HCT116 (cell line): ENCODE results near the gene SLC25A43. TPM values are rescaled to one million over a fixed set of nuclear protein-coding genes. Genes with fewer than 3 reads are reported as not detected.

Source experiments
- ATAC-seq: fragments of 200-7000 bp; cut with Tn5 transposase; 2 replicates; pipeline ENCODE4 v1.9.1; 2020; ENCODE audit warnings: mild to moderate bottlenecking, moderate library complexity
- BruUV-seq: library from RNA; stranded (reverse); fragments of 400-500 nt; replicated peaks from 2 replicates; lab custom pipeline; 2021; lab: Mats Ljungman, UMichigan
- CTCF ChIA-PET: fragments of 300-600 bp; sonication (Branson Sonifier 250); formaldehyde crosslinking; loops from one replicate; lab custom pipeline; 2021; ENCODE audit warnings: antibody characterized with exemption; lab: Charles Lee
- POLR2A ChIA-PET: fragments of 300-600, 350-600 bp; sonication (Branson Sonifier 250); formaldehyde crosslinking; loops from one replicate; lab custom pipeline; 2021; ENCODE audit warnings: antibody characterized with exemption; lab: Charles Lee
- RAD21 ChIA-PET, 2 experiments: fragments of 300-600 bp; sonication (Branson Sonifier 250); formaldehyde crosslinking; loops; one replicate each; lab custom pipeline; 2023; ENCODE audit warnings: low total read pairs in 2 of 2; ENCODE audit not compliant: uncharacterized antibody in 2 of 2, unreplicated experiment in 2 of 2, low non-redundant PET in 1 of 2; lab: Charles Lee
- DNase-seq: peaks from one replicate; pipeline ENCODE4 v3.0.0-alpha.2; 2010; ENCODE audit warnings: low read depth, low spot score
- H2AFZ ChIP-seq: fragments of 200-600 bp; shearing (Covaris generic), sonication (generic); 2 replicates; pipeline ENCODE4 v1.6.1; 2017; ENCODE audit warnings: low read depth, mixed run types, mixed read lengths, antibody characterized with exemption, low read length; ENCODE audit not compliant: poor library complexity, severe bottlenecking
- H3K27ac ChIP-seq: 2 replicates; pipeline ENCODE4 v1.5.1; 2012; ENCODE audit warnings: low read depth, low read length
- H3K27me3 ChIP-seq: fragments of 200-600 bp; sonication (generic); 2 replicates; pipeline ENCODE4 v1.6.1; 2016; ENCODE audit warnings: mixed run types, low read length, mixed read lengths; ENCODE audit not compliant: insufficient read depth
- H3K36me3 ChIP-seq, 2 experiments: fragments of 200-500 bp in 1 of 2; fragments of 200-600 bp in 1 of 2; sonication (Bioruptor generic) in 1 of 2; sonication (generic) in 1 of 2; 2 replicates each; pipeline versions ENCODE4 v1.5.1 to v1.6.1; 2014 to 2016; ENCODE audit warnings: low read length in 2 of 2, inconsistent platforms in 1 of 2, mixed read lengths in 1 of 2, mixed run types in 1 of 2; ENCODE audit not compliant: insufficient read depth in 2 of 2, control insufficient read depth in 1 of 2
- H3K4me1 ChIP-seq, 2 experiments: fragments of 200-600 bp in 1 of 2; sonication (generic) in 1 of 2; 2 replicates each; pipeline versions ENCODE4 v1.5.1 to v1.6.1; 2012 to 2017; ENCODE audit warnings: low read length in 2 of 2, inconsistent platforms in 1 of 2, mild to moderate bottlenecking in 1 of 2, mixed read lengths in 1 of 2, mixed run types in 1 of 2, moderate library complexity in 1 of 2; ENCODE audit not compliant: insufficient read depth in 2 of 2, control insufficient read depth in 1 of 2
- H3K4me2 ChIP-seq: fragments of 200-600 bp; sonication (generic); 2 replicates; pipeline ENCODE4 v1.6.1; 2017; ENCODE audit warnings: mixed run types, low read length, mixed read lengths
- H3K4me3 ChIP-seq, 2 experiments: fragments of 200-600 bp in 1 of 2; sonication (generic) in 1 of 2; replicated peaks in 1 of 2; 2 replicates each; pipeline ENCODE4 v1.5.1; 2011 to 2016; ENCODE audit warnings: low read length in 2 of 2, control low read depth in 1 of 2, low read depth in 1 of 2, mild to moderate bottlenecking in 1 of 2, mixed read lengths in 1 of 2, mixed run types in 1 of 2
- H3K79me2 ChIP-seq: fragments of 200-600 bp; sonication (generic); 2 replicates; pipeline ENCODE4 v1.6.1; 2017; ENCODE audit warnings: mild to moderate bottlenecking, mixed run types, low read length, moderate library complexity, mixed read lengths; ENCODE audit not compliant: insufficient read depth
- H3K9ac ChIP-seq: fragments of 200-600 bp; sonication (generic); 2 replicates; pipeline ENCODE4 v1.6.1; 2016; ENCODE audit warnings: low read length, mixed read lengths
- H3K9me2 ChIP-seq: fragments of 200-600 bp; sonication (generic), shearing (Covaris generic); 2 replicates; pipeline ENCODE4 v1.6.1; 2017; ENCODE audit warnings: mixed run types, mild to moderate bottlenecking, moderate library complexity; ENCODE audit not compliant: insufficient read depth
- H3K9me3 ChIP-seq, 2 experiments: fragments of 200-500 bp in 1 of 2; fragments of 200-600 bp in 1 of 2; sonication (Bioruptor generic) in 1 of 2; sonication (generic) in 1 of 2; 2 replicates each; pipeline ENCODE4 v1.6.1; 2014 to 2017; ENCODE audit warnings: low read length in 2 of 2, mixed read lengths in 2 of 2, inconsistent platforms in 1 of 2, low read depth in 1 of 2, mild to moderate bottlenecking in 1 of 2, mixed run types in 1 of 2, moderate library complexity in 1 of 2; ENCODE audit not compliant: control insufficient read depth in 1 of 2, insufficient read depth in 1 of 2
- H4K20me1 ChIP-seq: fragments of 200-600 bp; sonication (generic), shearing (Covaris generic); 2 replicates; pipeline ENCODE4 v1.6.1; 2017; ENCODE audit warnings: mixed run types, mild to moderate bottlenecking, moderate library complexity; ENCODE audit not compliant: insufficient read depth
- CBX3 ChIP-seq: IDR thresholded peaks from 2 replicates; pipeline ENCODE4 v1.6.1; 2012; ENCODE audit warnings: low read depth
- CTCF ChIP-seq, 3 experiments: fragments of 200-600 bp in 1 of 3; sonication (generic) in 1 of 3; IDR thresholded peaks in 2 of 3; conservative IDR thresholded peaks in 1 of 3; 2 replicates each; pipeline ENCODE4 v1.5.1; 2012 to 2017; ENCODE audit warnings: low read depth in 2 of 3, low read length in 2 of 3, antibody characterized with exemption in 1 of 3, borderline replicate concordance in 1 of 3, control low read depth in 1 of 3, mild to moderate bottlenecking in 1 of 3, mixed read lengths in 1 of 3, mixed run types in 1 of 3, moderate library complexity in 1 of 3; ENCODE audit not compliant: insufficient read depth in 1 of 3
- EGR1 ChIP-seq: IDR thresholded peaks from 2 replicates; pipeline ENCODE4 v1.6.1; 2012; ENCODE audit warnings: low read depth
- ELF1 ChIP-seq: IDR thresholded peaks from 2 replicates; pipeline ENCODE4 v1.6.1; 2012; ENCODE audit warnings: low read depth, borderline replicate concordance
- EZH2phosphoT487 ChIP-seq: fragments of 200-600 bp; IDR thresholded peaks from 2 replicates; pipeline ENCODE4 v1.6.1; 2018; ENCODE audit warnings: antibody characterized with exemption, borderline replicate concordance
- FOSL1 ChIP-seq: IDR thresholded peaks from 2 replicates; pipeline ENCODE4 v1.6.1; 2012; ENCODE audit warnings: low read depth
- POLR2AphosphoS5 ChIP-seq: IDR thresholded peaks from 2 replicates; pipeline ENCODE4 v1.6.1; 2011; ENCODE audit warnings: mild to moderate bottlenecking, low read depth, low read length, moderate library complexity
- RAD21 ChIP-seq: IDR thresholded peaks from 2 replicates; pipeline ENCODE4 v1.6.1; 2012; ENCODE audit warnings: low read depth, mild to moderate bottlenecking
- SRF ChIP-seq: IDR thresholded peaks from 2 replicates; pipeline ENCODE4 v1.6.1; 2012; ENCODE audit warnings: low read depth
- ZFX ChIP-seq: fragments of 450-650 bp; IDR thresholded peaks from 2 replicates; pipeline ENCODE4 v1.6.1; 2017
- ZNF274 ChIP-seq: fragments of 200-500 bp; sonication (Bioruptor generic); IDR thresholded peaks from 2 replicates; pipeline ENCODE4 v1.6.1; 2014; ENCODE audit warnings: mild to moderate bottlenecking, low read depth, low read length, inconsistent platforms
- intact Hi-C: fragments of 100-400 bp; cut with micrococcal nuclease; formaldehyde crosslinking; loops from 2 replicates; pipeline ENCODE4 v1.10.0; 2022
- total RNA-seq: library from RNA; stranded (reverse); gene quantifications from one replicate; pipeline ENCODE4 v1.2.1, GENCODE V29; 2021; ENCODE audit not compliant: unreplicated experiment

The SLC25A43 gene
- total RNA-seq, 1 experiment from 2014 or later: 14.1 TPM

DNA sequence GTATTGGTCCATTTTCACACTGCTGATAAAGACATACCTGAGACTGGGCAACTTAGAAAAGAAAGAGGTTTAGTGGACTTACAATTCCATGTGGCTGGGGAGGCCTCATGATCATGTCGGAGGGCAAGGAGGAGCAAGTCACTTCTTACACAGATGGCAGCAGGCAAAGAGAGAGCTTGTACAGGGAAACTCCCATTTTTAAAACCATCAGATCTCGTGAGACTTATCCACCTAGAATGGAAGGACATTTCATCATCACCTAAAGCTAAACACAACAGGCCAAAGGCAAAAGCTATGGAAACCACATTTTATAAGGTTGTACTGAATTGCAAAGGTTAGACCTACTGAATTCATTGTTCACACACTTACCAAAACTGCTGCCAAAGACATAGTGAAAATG, 6.0 kb upstream of the SLC25A43 start:
- Histone ChIP-seq H2AFZ (no peak overlapping the region), H3K4me1 (0 out of 4 replicates have a peak, but pooled peaks cover 0 to under 1% of the 10 kb centered on the region in 2 experiments), H3K9me2 (no peaks in the 10 kb centered on the region), H3K36me3 (no peaks in the 10 kb centered on the region), H4K20me1 (no peaks in the 10 kb centered on the region), H3K4me2 (no peak overlapping the region), H3K9ac (no peak overlapping the region), H3K79me2 (no peaks in the 10 kb centered on the region), H3K9me3 (no peaks in the 10 kb centered on the region), H3K27me3 (no peaks in the 10 kb centered on the region), H3K27ac (no peak overlapping the region), H3K4me3 (no peak overlapping the region)
- intact Hi-C loops: no loop called here
- RAD21 ChIA-PET: no interaction called here
- DNase-seq (no peak), ATAC-seq (no peak)
- no peak for TF ChIP-seq ZFX
- no peak for TF ChIP-seq FOSL1
- TF ChIP-seq CBX3: no peak
- no peak for TF ChIP-seq RAD21
- no peak for TF ChIP-seq EGR1
- TF ChIP-seq POLR2AphosphoS5: no peak
- no peak for TF ChIP-seq ZNF274
- TF ChIP-seq ELF1: no peak
- no peak for TF ChIP-seq EZH2phosphoT487
- no peak for TF ChIP-seq CTCF (IDR thresholded peaks at IDR 0.05 in 2 of 3, conservative IDR thresholded peaks at IDR 0.05 in 1 of 3; ENCODE audit: borderline replicate concordance in 1 of 3, insufficient read depth in 1 of 3, low read depth in 2 of 3, low read length in 2 of 3)
- TF ChIP-seq SRF: no peak
- POLR2A ChIA-PET: no interaction called here
- BruUV-seq: no TSS peak
- CTCF ChIA-PET: no interaction called here
